Stimulated activated CD8-positive, alpha-beta memory T cell treated with anti-CD3 and anti-CD28 coated beads, Interleukin-12 subunit alpha, Interleukin-12 subunit beta, amount 100 ng/mL, for 24 hours (primary cell): Measurements from ENCODE around the gene GFY.
"Not testable (repeated sequence)": the region's sequence is repeated elsewhere in the genome, so short reads cannot be mapped to it uniquely, and the experiment has no call there.

ENCODE experiments used
- DNase-seq: peaks from one replicate; pipeline ENCODE4 v3.0.0-alpha.2; 2020; ENCODE audit errors: extremely low read depth

GFY gene

DNA sequence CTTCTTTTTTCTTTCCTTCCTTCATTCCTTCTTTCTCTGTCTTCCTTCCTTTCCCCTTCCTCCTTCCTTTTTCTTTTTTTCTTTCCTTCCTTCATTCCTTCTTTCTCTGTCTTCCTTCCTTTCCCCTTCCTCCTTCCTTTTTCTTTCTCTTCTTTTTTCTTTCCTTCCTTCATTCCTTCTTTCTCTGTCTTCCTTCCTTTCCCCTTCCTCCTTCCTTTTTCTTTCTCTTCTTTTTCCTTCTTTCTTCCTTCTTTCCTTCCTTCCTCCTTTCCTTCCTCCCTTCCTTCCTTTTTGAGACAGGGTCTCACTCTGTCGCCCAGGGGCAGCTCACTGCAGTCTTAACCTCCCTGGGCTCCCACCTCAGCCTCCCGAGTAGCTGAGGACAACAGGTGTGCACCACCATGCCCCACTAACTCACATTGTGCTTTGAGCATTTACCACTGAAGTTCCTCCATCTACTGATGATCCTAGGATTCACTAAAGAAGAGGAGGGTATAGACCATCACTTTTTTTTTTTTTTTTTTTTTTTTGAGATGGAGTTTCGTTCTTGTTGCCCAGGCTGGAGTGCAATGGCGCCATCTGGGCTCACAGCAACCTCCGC is 19.0 kb downstream of the GFY start:
- DNase-seq, result not testable (repeated sequence)

DNA sequence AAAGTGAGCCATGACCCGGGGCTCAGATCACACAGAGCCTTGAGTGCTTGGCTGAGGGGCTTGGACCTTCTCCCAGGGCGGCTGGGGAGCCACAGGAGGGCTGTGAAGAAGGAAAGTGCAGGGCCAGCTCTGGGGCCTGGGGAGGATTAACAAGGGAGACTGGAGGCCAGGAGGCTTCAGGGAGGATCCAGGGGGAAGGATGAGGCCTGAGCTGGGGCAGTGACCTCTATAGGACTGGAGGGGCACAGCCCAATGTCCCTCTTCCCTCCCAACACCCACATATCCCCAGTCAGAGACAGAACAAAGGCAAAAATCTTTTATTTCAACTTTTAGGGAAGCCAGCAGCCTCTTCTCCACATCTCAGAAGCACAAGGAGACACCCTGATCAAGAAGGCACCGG is 20.8 kb downstream of the GFY start:
- no peak for DNase-seq

DNA sequence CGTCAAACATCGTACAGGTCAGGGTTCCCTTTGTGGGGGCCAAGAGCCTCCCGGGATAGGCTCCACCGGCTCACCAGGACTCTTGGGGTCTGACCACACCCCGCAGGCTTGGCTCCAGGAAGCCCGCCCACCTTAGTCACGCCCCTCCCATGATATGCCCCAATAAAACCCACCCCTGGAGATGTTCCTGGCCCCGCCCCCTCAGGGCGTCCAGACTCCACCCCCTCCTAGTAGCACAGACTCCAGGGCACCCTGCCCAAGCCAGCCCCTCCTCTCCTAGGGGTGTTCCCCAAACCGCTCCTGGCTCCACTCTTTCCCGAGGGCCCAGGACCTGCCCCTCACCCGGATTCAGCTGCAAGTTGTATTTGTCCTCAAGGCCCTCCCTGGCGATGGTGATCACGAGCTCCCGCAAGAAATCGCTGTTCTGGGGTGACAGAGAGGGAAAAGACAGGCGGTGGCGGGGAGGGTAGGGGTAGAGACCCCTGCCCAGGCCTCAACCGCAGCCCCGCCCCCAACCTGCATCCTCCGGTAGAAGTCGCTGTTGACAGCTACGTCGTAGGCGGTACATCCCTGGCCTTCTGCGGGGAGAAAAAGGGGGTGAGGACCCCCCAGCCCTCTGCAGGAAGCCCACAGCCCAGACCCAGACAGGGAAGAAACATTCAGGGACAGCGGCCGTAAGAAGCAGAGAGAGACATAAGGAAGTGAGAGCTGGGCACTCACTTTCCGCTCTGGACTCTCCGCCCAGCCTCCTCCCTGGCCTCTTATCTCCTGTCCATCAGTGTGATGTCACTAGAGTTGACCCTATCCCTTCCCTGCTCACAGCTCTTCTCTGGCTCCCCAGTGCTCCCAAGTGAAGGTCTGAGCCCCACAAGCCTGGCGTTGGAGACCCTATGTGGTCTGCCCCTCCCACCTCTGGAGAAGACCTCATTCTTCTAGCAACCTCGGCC is 22.6 kb downstream of the GFY start:
- DNase-seq, result no peak

DNA sequence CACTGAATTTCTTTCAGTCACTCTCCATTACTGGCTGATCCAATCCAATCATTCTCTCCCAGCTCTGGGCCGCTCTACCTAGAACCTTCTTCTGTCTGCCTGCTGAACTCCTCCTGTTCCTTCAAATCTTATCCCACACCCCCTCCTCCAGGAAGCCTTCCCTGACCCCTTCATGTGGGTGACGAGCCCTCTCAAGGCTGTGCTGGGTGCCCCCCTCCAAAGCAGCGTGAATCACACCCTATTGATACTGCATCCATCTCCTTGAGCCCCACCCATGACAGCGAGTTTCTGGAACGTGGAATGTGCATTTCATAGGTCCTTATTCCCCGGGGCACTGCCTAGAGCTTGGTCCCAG is 23.2 kb downstream of the GFY start:
- no peak for DNase-seq

DNA sequence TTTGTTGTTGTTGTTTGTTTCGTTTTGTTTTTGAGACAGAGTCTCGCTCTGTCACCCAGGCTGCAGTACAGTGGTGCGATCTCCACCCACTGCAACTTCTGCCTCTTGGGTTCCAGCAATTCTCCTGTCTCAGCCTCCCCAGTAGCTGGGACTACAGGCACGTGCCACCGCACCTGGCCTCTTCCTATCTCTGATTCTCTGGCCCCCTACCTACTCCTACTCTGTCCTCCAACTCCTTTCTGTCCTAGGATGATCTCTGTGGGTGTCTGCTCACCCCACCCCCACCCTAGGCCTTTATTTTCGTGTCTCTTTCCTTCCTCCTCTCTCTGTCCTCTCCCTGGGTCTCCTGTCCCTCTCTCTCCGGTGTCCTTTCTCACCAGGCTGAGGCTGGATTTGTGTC is 25.2 kb downstream of the GFY start:
- DNase-seq, result no peak

DNA sequence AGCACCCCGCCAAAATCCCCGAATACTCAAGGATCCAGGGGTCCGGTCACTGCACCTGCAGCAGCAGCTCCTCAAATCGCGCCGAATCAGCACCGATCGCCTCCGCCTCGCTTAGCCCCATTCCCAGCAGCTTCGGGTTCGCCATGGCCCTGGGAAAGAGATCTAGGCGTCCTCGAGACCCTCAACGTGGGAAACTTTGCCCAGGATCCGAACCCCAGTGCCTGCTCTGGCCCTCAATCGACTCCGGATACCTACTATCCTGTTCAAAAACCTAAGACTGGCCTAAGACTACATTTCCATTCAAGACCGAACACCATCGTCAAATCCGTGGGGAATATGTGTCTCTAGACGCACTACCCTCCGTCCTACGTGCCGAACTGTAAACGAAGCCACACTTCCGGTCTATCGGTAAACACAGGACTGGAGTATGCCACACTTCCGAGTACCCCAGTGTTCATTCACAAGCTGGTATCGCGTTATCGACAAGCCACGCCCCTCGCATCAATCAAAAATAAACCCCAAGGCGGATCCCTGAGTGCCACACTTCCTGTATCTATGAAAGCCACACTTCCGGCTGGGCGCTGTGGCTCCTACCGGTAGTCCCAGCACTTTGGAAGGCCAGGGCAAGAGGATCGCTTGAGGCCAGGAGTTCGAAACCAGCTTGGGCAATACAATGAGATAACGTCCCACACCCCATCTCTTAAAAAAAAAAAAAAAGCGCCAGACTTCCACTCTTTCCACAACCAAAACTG is 26.4 kb downstream of the GFY start, which contains the start of gene PIH1D1:
TSS of gene PIH1D1 (minus strand) at position 385 of the 752 bp plus-strand sequence. CDS start at position 145, 240 bp downstream.
- peak; percentile 93 for DNase-seq

DNA sequence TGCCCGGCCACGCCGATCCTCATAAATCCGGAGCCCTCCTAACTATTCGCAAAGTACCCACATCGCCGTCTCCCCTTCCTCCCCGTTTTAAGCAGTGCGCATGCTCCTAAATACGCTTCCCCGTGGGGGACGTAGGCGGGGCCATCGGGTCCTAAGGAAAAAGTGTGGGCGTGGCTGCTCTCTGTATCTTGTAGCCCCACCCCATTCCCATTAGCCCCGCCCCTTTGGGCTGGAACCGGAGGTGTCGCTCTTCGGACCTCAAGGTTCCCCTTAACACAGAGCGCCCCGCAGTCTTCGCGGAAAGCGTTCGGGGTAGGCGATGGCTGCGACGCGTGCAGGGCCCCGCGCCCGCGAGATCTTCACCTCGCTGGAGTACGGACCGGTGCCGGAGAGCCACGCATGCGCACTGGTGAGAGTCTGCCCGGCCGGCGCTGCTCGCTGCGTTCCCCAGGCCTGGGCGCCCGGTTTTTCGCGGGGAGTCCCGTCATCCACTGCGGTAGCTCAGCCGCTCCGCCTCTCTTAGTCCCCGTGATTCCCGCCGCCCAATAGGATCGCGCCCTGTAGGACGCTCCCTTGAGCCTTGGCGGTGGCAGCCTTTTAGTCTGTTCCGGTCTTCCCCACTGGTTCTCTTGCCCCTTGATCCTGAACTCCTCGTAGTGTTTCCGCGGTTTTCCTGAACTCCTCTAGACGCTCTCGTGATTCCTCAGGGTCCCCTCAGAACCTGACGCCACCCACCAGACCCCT is 28.0 kb downstream of the GFY start, which contains the start of gene ALDH16A1:
TSS of gene ALDH16A1 (plus strand) at position 213 of the 744 bp plus-strand sequence. CDS start at position 320, 107 bp downstream.
- DNase-seq, result peak; percentile 95

DNA sequence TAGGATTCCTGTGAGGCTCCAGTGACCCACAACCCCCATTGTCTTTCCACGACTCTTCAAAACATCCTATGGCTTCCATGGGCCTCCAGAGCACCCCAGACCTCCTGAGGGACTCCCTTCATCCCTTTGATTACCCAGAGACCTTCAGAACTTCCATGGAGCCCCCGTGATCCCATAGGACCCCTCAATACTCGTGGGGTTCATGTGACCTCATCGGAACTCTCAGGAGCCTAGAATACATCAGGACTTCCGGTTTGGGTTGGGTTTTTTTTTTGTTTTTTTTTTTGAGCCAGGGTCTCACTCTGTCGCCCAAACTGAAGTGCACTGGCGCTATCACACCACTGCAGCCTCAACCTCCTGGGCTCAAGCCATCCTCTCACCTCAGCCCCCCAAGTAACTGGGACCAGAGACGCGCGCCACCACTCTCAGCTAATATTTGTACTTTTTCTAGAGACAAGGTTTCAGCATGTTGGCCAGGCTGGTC is 28.6 kb downstream of the GFY start:
- DNase-seq, result no peak

DNA sequence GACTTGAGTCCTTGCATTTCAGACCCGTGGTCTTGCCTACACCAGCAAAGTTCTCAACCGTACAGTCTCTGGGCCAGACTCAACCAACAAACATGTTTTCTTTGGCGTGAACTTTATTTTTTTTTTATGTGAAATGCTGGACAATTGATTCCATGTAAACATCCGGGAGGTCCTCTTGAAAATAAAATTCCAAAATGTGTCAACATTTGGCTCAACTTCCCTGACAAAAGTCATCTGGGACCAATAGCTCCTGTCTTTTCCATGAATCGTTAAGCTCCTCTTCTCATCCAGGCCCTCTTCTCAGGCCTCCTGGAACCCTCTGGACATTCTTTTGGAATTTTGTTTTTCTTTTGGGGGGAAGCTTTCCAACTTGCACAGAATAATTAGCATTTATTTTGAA is 30.6 kb downstream of the GFY start:
- DNase-seq, result no peak

DNA sequence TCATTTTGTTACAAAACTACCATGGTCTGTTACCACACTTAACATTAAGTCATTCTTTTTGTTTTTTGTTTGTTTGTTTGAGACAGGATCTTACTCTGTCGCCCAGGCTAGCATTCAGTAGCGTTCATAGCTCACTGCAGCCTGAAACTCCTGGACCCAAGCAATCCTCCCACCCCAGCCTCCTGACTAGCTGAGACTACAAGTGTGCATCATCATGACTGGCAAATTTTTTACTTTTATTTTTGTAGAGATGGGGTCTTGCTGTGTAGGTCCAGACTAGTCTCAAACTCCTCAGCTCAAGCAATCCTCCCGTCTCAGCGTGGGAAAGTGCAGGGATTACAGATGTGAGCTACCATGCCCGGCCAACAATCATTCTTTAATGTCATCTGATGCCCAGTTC is 31.1 kb downstream of the GFY start:
- DNase-seq, result no peak

DNA sequence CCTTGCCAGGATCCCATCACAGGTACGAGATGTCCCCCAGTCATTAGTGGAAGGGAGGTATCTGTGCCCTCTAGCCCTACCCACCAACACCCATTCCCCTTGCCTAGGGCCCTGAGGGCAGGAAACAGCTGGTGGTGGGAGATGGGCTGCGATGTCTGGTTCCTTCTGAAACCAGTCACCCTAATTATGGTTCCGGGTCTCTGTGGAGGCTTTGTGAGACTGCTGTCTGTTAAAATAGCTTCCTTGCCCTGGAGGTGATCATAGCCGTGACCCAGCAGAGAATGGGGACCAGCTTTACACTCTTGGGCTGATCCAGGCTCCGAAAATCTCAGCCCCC is 33.3 kb downstream of the GFY start:
- no peak for DNase-seq

DNA sequence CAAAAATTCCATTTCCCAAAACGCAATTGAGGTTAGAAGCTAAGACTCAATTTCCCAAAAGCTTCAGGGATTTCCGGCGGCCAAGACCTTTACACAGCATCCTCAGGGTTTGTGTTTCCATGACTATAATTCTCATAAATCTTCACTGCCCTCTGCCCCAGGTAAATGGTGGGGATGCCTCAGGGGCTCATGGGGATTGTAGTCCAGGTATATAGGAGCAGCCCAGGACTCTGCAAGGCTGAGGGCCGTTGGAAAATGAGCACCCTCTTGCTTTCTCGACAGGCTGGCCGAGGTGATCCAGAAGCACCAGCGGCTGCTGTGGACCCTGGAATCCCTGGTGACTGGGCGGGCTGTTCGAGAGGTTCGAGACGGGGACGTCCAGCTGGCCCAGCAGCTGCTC is 34.2 kb downstream of the GFY start:
- no peak for DNase-seq

DNA sequence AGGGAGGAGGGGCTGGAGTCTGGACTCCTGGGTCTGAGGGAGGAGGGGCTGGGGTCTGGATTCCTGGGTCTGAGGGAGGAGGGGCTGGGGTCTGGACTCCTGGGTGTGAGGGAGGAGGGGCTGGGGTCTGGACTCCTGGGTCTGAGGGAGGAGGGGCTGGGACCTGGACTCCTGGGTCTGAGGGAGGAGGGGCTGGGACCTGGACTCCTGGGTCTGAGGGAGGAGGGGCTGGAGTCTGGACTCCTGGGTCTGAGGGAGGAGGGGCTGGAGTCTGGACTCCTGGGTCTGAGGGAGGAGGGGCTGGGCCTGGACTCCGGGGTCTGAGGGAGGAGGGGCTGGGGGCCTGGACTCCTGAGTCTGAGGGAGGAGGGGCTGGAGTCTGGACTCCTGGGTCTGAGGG is 35.9 kb downstream of the GFY start:
- DNase-seq, result not testable (repeated sequence)

DNA sequence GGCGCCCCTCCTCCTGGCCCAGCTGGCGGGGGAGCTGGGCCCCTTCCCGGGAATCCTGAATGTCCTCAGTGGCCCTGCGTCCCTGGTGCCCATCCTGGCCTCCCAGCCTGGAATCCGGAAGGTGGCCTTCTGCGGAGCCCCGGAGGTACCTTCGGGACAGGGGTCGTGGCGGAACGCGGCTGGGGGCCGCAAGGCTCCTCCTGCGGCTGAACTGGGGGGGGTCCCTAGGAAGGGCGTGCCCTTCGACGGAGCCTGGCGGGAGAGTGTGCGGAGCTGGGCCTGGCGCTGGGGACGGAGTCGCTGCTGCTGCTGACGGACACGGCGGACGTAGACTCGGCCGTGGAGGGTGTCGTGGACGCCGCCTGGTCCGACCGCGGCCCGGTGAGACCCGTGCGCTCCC is 36.5 kb downstream of the GFY start:
- no peak for DNase-seq

DNA sequence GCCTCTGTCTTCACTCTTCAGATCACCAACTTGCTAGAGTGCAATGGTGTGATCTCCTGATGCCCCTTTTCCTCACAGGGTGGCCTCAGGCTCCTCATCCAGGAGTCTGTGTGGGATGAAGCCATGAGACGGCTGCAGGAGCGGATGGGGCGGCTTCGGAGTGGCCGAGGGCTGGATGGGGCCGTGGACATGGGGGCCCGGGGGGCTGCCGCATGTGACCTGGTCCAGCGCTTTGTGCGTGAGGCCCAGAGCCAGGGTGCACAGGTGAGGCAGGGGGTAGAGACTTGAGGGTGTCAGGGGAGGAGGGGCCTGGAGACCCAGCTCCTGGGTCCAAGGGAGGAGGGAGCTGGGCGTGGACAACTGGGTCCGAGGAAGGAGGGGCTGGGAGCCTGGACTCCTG is 37.3 kb downstream of the GFY start:
- DNase-seq, result no peak

DNA sequence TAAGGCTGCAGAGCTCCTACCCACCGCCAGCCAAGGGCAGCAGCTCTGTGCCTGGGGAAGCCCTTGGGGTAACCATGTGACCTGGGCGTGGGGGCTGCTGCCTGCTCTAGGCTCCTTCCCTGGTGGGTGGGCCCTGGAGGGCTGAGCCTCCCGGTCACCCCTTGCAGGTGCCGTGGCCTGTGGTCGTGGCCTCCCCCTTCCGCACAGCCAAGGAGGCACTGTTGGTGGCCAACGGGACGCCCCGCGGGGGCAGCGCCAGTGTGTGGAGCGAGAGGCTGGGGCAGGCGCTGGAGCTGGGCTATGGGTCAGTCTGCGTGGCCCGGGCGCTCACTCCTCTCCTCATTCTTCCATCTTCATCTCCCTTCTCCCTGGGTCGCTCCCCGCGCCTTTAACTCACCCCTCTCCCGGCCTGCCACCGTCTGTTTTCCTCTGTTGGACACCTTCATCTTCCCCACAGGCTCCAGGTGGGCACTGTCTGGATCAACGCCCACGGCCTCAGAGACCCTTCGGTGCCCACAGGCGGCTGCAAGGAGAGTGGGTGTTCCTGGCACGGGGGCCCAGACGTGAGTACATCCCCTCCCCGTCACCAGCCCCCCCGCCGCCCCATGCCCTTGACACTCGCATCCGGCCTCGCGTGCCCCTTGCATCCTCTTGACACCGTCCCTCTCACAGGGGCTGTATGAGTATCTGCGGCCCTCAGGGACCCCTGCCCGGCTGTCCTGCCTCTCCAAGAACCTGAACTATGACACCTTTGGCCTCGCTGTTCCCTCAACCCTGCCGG is 39.0 kb downstream of the GFY start:
- DNase-seq, result no peak

DNA sequence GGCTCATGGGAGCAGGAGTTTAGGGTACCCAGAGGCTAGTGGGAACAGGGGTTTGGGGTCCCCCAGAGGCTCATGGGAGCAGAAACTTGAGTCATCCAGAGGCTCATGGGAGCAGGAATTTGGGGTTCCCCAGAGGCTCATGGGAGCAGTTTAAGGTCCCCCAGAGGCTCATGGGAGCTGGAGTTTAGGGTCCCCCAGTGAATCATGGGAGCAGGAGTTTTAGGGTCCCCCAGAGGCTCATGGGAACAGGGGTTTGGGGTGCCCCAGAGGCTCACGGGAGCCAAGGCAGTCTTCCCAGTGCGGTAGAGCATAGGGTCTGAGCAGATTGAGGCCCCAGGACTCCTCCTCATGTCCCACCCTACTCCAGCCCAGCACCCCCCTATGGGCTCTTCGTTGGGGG is 40.2 kb downstream of the GFY start:
- no peak for DNase-seq

DNA sequence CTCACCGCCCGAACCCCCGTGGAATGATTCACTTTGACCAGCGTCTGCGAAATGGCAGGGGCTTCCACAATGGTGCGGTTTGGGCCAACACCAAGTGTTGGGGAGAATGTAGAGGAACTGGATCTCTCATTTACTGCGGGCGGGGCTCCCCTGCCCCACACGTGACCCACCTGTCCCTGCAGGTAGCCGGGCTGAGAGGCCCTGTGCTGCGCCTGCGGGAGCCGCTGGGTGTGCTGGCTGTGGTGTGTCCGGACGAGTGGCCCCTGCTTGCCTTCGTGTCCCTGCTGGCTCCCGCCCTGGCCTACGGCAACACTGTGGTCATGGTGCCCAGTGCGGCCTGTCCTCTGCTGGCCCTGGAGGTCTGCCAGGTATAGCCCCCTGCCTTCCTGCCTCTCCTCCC is 43.0 kb downstream of the GFY start:
- DNase-seq, result no peak

DNA sequence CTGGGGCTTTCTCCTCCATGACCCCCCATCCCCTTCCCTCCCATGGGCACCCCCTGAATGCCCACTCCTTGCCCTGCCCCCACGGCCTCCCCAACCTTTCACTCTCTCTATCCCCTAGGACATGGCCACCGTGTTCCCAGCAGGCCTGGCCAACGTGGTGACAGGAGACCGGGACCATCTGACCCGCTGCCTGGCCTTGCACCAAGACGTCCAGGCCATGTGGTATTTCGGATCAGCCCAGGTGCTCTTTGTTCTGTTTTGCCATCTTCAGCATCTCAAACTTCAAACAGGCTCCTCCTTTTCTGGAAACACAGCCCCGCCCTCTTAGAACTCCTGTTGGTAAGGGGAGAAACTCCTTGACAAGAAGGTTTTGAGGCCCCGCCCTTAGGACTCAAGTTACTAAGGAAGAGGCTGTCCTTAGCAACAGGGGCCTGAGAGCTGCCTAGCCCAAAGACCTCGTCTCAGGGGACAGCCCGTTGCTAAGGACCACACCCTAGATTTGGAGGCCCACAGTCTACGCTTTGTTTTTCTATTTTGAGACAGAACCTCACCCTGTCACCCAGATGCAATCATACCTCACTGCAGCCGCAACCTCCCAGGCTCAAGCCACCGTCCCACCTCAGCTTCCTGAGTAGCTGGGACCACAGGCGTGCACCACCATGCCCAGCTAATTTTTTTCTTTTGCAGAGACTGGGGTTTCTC is 43.7 kb downstream of the GFY start:
- DNase-seq, result no peak
